Endodermal cell (in vitro differentiated cells): ENCODE data around the gene CEBPB. TPM values are rescaled to one million over a fixed set of nuclear protein-coding genes. Genes with fewer than 3 reads are reported as not detected.

Experiments used
- DNase-seq: peaks from one replicate; pipeline ENCODE4 v3.0.0-alpha.2; 2017
- H3K27ac ChIP-seq: 2 replicates; pipeline ENCODE4 v1.5.1; 2013; ENCODE audit warnings: mild to moderate bottlenecking, low read depth, low read length, moderate library complexity
- H3K27me3 ChIP-seq: 2 replicates; pipeline ENCODE4 v1.6.1; 2013; ENCODE audit warnings: mild to moderate bottlenecking, low read length, moderate library complexity; ENCODE audit not compliant: insufficient read depth, control insufficient read depth, poor library complexity, severe bottlenecking
- H3K36me3 ChIP-seq: 2 replicates; pipeline ENCODE4 v1.7.0; 2013; ENCODE audit warnings: mild to moderate bottlenecking, low read length, moderate library complexity; ENCODE audit not compliant: control insufficient read depth, insufficient read depth
- H3K4me1 ChIP-seq: one replicate; pipeline ENCODE4 v1.7.0; 2013; ENCODE audit warnings: low read length; ENCODE audit not compliant: control insufficient read depth, insufficient read depth
- H3K4me3 ChIP-seq: 2 replicates; pipeline ENCODE4 v1.5.1; 2013; ENCODE audit warnings: mild to moderate bottlenecking, low read length, moderate library complexity
- H3K9ac ChIP-seq: 2 replicates; pipeline ENCODE4 v1.6.1; 2013; ENCODE audit warnings: mild to moderate bottlenecking, low read length, moderate library complexity; ENCODE audit not compliant: poor library complexity, severe bottlenecking; ENCODE audit errors: extremely low read depth
- H3K9me3 ChIP-seq: 2 replicates; pipeline ENCODE4 v1.6.1; 2013; ENCODE audit warnings: mild to moderate bottlenecking, low read length, moderate library complexity; ENCODE audit not compliant: control insufficient read depth
- H3K27ac Mint-ChIP-seq: 2 replicates; pipeline ENCODE4 v1.8.0; 2020; ENCODE audit warnings: mixed read lengths
- H3K27me3 Mint-ChIP-seq: 2 replicates; pipeline ENCODE4 v1.8.0; 2021; ENCODE audit warnings: mild to moderate bottlenecking, mixed read lengths; ENCODE audit not compliant: insufficient read depth
- H3K36me3 Mint-ChIP-seq: 2 replicates; pipeline ENCODE4 v1.8.0; 2020; ENCODE audit warnings: low read depth, mixed read lengths
- H3K4me1 Mint-ChIP-seq: 2 replicates; pipeline ENCODE4 v1.8.0; 2020; ENCODE audit warnings: mixed read lengths
- H3K4me3 Mint-ChIP-seq: 2 replicates; pipeline ENCODE4 v1.8.0; 2020; ENCODE audit warnings: mild to moderate bottlenecking, moderate library complexity, mixed read lengths
- H3K9me3 Mint-ChIP-seq: 2 replicates; pipeline ENCODE4 v1.8.0; 2020; ENCODE audit warnings: mild to moderate bottlenecking, mixed read lengths
- WGBS, 2 experiments: methylation state at CpG; one replicate each; pipeline versions ENCODE4 v1.1.5 to v1.1.7; 2013; ENCODE audit warnings: missing lambda C conversion rate in 2 of 2, mixed read lengths in 1 of 2; ENCODE audit not compliant: insufficient coverage in 1 of 2, insufficient read length in 1 of 2; 5-methylcytosine and 5-hydroxymethylcytosine counted together
- total RNA-seq, 2 donors: library from RNA; stranded (reverse); fragmentation: NEBNext Ultra II Directional in 1 of 2; extraction: Animal tissue kit (Norgen Biotek cat#: 25700) in 1 of 2; gene quantifications; 2 replicates in 1 of 2; 3 replicates in 1 of 2; pipeline ENCODE4 v1.2.1, GENCODE V29; 2021
- TF ChIP-seq, protein P1 (sequence below): fragments of 200-600 bp; sonication (generic); conservative IDR thresholded peaks from 2 replicates; pipeline ENCODE4 v1.5.0; 2021; ENCODE audit warnings: antibody characterized with exemption, mild to moderate bottlenecking

Gene CEBPB
- total RNA-seq, 2 donors from 2014 or later: 14.9 to 15.1 TPM

DNA sequence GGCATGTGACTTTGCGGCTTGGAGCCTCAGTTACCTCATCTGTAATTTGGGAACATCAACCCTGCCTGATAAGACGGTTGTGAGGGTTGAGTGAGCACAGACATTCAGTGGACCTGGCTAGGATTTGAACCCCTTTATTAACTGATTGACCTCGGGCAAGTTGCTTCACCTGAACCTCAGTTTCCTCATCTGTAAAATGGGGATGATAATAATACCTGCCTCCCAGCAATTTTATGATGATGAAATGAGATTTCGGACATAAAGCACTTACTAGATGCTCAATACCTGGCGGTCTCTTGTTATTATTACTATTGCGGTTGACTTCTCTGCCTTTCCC lies 51.5 kb downstream of the CEBPB start:
- no peak for DNase-seq
- H3K36me3 Mint-ChIP-seq: no peaks in the 10 kb centered on the region
- no peaks in the 10 kb centered on the region for H3K27me3 Mint-ChIP-seq
- H3K27me3 ChIP-seq: no peaks in the 10 kb centered on the region
- H3K4me3 ChIP-seq: no peak overlapping the region
- no peak overlapping the region for H3K27ac ChIP-seq
- H3K9me3 ChIP-seq: no peaks in the 10 kb centered on the region
- H3K4me1 ChIP-seq: no peaks in the 10 kb centered on the region
- TF ChIP-seq, protein P1, sequence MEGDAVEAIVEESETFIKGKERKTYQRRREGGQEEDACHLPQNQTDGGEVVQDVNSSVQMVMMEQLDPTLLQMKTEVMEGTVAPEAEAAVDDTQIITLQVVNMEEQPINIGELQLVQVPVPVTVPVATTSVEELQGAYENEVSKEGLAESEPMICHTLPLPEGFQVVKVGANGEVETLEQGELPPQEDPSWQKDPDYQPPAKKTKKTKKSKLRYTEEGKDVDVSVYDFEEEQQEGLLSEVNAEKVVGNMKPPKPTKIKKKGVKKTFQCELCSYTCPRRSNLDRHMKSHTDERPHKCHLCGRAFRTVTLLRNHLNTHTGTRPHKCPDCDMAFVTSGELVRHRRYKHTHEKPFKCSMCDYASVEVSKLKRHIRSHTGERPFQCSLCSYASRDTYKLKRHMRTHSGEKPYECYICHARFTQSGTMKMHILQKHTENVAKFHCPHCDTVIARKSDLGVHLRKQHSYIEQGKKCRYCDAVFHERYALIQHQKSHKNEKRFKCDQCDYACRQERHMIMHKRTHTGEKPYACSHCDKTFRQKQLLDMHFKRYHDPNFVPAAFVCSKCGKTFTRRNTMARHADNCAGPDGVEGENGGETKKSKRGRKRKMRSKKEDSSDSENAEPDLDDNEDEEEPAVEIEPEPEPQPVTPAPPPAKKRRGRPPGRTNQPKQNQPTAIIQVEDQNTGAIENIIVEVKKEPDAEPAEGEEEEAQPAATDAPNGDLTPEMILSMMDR: no peak
- no peak overlapping the region for H3K27ac Mint-ChIP-seq
- no peaks in the 10 kb centered on the region for H3K36me3 ChIP-seq
- no peak overlapping the region for H3K9ac ChIP-seq
- no peaks in the 10 kb centered on the region for H3K9me3 Mint-ChIP-seq
- WGBS, 2 experiments: 96 to 99% methylated on average over 5 to 6 of the region's 6 CpGs
- H3K4me1 Mint-ChIP-seq: no peaks in the 10 kb centered on the region
- no peak overlapping the region for H3K4me3 Mint-ChIP-seq

Other genes starting within 250 kb of the CEBPB start
- gene SNAI1, start 207.8 kb upstream of the CEBPB start, total RNA-seq: 10 to 100 TPM; 10.6 to 13.1 TPM
- gene UBE2V1, start 77.7 kb upstream of the CEBPB start, total RNA-seq: 100 to 1,000 TPM; 165 to 168 TPM
- gene PEDS1, start 37.1 kb upstream of the CEBPB start, total RNA-seq: 10 to 100 TPM; 28.0 to 30.9 TPM